Smooth muscle cell (in vitro differentiated cells): ENCODE results near the gene RUNX2. TPM values are rescaled to one million over a fixed set of nuclear protein-coding genes. Genes with fewer than 3 reads are reported as not detected.

ENCODE experiments used
- DNase-seq: peaks from one replicate; lab custom pipeline; 2025; ENCODE audit not compliant: unreplicated experiment; lab: John Stamatoyannopoulos, UW
- H2AFZ ChIP-seq: fragments of 200-600 bp; sonication (generic); 2 replicates; pipeline ENCODE4 v1.6.0; 2016; ENCODE audit warnings: antibody characterized with exemption, low read depth, mild to moderate bottlenecking
- H3F3A ChIP-seq: fragments of 200-600 bp; sonication (generic); 2 replicates; pipeline ENCODE4 v1.6.0; 2017; ENCODE audit warnings: antibody characterized with exemption, low read depth
- H3K27ac ChIP-seq: fragments of 200-600 bp; sonication (generic); 2 replicates; pipeline ENCODE4 v1.5.1; 2016; ENCODE audit warnings: low read depth, mild to moderate bottlenecking
- H3K27me3 ChIP-seq: fragments of 200-600 bp; sonication (generic); 2 replicates; pipeline ENCODE4 v1.6.1; 2016; ENCODE audit warnings: low read depth, mild to moderate bottlenecking
- H3K36me3 ChIP-seq: fragments of 200-600 bp; sonication (generic); 2 replicates; pipeline ENCODE4 v1.5.1; 2016; ENCODE audit warnings: low read depth
- H3K4me1 ChIP-seq: fragments of 200-600 bp; sonication (generic); 2 replicates; pipeline ENCODE4 v1.5.1; 2016; ENCODE audit warnings: low read depth
- H3K4me2 ChIP-seq: fragments of 200-600 bp; sonication (generic); 2 replicates; pipeline ENCODE4 v1.6.0; 2016; ENCODE audit warnings: mild to moderate bottlenecking
- H3K4me3 ChIP-seq: fragments of 200-600 bp; sonication (generic); 2 replicates; pipeline ENCODE4 v1.5.1; 2016; ENCODE audit warnings: mild to moderate bottlenecking
- H3K79me2 ChIP-seq: fragments of 200-600 bp; sonication (generic); 2 replicates; pipeline ENCODE4 v1.6.0; 2016; ENCODE audit warnings: low read depth, mild to moderate bottlenecking
- H3K9ac ChIP-seq: fragments of 200-600 bp; sonication (generic); 2 replicates; pipeline ENCODE4 v1.6.0; 2016; ENCODE audit warnings: low read depth
- H3K9me3 ChIP-seq: fragments of 200-600 bp; sonication (generic); replicated peaks from 2 replicates; pipeline ENCODE4 v1.5.1; 2016; ENCODE audit warnings: low read depth
- H4K20me1 ChIP-seq: fragments of 200-600 bp; sonication (generic); 2 replicates; pipeline ENCODE4 v1.6.0; 2016; ENCODE audit warnings: low read depth
- WGBS: methylation state at CpG from one replicate; pipeline ENCODE4 v1.1.7; 2016; ENCODE audit warnings: low lambda C conversion rate; 5-methylcytosine and 5-hydroxymethylcytosine counted together
- polyA plus RNA-seq: library from polyadenylated mRNA; unstranded; fragments of >200 nt; fragmentation: Nextera tagmentation; extraction: Ambion mirVana; gene quantifications from 2 replicates; pipeline ENCODE4 v1.2.1, GENCODE V29; 2016
- total RNA-seq: library from RNA; depleted of rRNA; stranded (reverse); fragments of >200 nt; gene quantifications from 2 replicates; pipeline ENCODE4 v1.2.3, GENCODE V29; 2014
- TF ChIP-seq, protein P1 (sequence below): fragments of 200-600 bp; sonication (generic); IDR thresholded peaks from 2 replicates; pipeline ENCODE4 v1.5.1; 2017; ENCODE audit warnings: borderline replicate concordance, mild to moderate bottlenecking, antibody characterized with exemption; ENCODE audit not compliant: insufficient read depth, poor library complexity, severe bottlenecking

The RUNX2 gene
- total and polyA plus RNA-seq, 2 experiments from 2014 or later = 12.5 to 16.4 TPM

DNA sequence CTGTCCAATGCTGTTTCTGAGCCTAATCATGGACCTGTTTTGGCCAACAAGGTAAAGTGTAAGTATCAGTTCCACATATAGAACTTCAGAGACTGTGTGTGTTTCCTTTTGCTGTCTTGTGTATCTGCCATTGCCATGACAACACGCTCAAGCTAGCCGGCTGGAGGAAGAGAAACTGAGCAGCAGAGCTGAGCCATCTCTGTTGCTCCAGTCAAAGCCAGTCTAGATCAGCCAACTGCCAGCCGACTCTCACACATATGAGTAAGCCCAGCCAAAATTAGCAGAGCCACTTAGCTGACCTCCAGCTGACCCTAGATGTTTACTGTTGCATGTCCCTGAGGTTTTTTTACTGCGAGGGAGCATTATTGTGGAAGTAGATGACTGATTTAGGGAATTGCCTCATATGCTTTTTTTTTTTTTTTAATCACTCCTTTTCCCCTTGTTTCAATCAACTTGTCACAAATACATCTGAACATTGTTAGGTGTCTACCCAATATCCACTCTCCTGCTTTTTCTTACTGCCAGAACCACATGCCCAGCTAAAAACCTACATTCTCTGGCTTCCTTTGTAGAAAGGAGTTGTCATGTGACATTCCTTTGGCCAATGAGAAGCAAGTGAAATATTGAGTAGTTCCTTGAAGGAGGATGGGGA is 353.9 kb downstream of the RUNX2 start:
- Histone ChIP-seq H4K20me1 (no peaks in the 10 kb centered on the region), H3K4me1 (no peaks in the 10 kb centered on the region), H3K9me3 (no peaks in the 10 kb centered on the region), H3K4me3 (no peak overlapping the region), H3K27me3 (no peaks in the 10 kb centered on the region), H3K9ac (no peak overlapping the region), H3K27ac (no peak overlapping the region), H2AFZ (no peak overlapping the region), H3K79me2 (no peaks in the 10 kb centered on the region), H3K4me2 (no peak overlapping the region), H3K36me3 (no peaks in the 10 kb centered on the region), H3F3A (peaks cover 9% of the 10 kb centered on the region)
- WGBS = 74% methylated on average over 4 of the region's 4 CpGs
- TF ChIP-seq, protein P1, sequence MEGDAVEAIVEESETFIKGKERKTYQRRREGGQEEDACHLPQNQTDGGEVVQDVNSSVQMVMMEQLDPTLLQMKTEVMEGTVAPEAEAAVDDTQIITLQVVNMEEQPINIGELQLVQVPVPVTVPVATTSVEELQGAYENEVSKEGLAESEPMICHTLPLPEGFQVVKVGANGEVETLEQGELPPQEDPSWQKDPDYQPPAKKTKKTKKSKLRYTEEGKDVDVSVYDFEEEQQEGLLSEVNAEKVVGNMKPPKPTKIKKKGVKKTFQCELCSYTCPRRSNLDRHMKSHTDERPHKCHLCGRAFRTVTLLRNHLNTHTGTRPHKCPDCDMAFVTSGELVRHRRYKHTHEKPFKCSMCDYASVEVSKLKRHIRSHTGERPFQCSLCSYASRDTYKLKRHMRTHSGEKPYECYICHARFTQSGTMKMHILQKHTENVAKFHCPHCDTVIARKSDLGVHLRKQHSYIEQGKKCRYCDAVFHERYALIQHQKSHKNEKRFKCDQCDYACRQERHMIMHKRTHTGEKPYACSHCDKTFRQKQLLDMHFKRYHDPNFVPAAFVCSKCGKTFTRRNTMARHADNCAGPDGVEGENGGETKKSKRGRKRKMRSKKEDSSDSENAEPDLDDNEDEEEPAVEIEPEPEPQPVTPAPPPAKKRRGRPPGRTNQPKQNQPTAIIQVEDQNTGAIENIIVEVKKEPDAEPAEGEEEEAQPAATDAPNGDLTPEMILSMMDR = no peak
- DNase-seq = no peak

DNA sequence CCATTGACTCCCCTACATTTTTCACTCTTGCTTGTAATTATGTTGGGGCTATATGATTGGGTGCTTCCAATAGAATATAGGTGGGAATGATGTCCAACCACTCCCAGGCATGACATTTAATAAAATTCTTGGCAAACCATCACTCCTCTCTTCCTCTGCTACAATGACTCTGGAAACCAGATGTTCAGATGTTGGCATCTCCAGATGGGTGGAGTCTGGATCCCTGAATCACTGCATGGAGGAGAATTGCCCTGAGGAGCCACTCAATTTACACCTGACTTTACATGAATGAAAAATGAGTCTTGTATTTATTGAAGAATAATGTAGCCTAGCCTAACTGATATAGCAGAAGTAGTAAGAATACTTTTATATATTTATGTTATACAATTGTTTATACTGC is 356.3 kb downstream of the RUNX2 start:
- no peak overlapping the region for H3K4me2 ChIP-seq
- no peaks in the 10 kb centered on the region for H3K79me2 ChIP-seq
- no peak overlapping the region for H3K4me3 ChIP-seq
- H3K9me3 ChIP-seq = no peaks in the 10 kb centered on the region
- no peak overlapping the region for H2AFZ ChIP-seq
- DNase-seq = no peak
- no peaks in the 10 kb centered on the region for H4K20me1 ChIP-seq
- no peak overlapping the region for H3K27ac ChIP-seq
- H3F3A ChIP-seq = no peaks in the 10 kb centered on the region
- H3K4me1 ChIP-seq = no peaks in the 10 kb centered on the region
- no peaks in the 10 kb centered on the region for H3K27me3 ChIP-seq
- TF ChIP-seq, protein P1 = no peak
- no peaks in the 10 kb centered on the region for H3K36me3 ChIP-seq
- H3K9ac ChIP-seq = no peak overlapping the region

DNA sequence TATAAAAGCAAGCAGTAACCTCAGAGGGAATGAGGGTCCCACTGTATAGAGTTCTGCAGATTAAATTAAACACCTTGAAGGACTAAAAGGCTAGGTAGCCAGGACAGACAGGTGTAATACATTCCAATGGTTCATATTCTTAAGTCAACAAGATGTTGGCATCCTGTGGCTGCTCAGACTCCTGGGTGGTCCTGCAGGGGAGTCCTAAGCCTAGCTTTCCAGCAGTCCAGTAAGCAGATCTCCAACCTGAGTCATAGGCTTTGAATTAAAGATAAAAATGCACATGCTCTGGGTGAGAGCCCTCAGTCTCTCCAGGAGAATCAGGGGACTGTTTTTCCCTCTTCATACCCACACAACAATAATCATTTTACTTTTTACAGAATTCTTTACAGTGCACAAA is 356.9 kb downstream of the RUNX2 start:
- no peak overlapping the region for H2AFZ ChIP-seq
- H3K4me1 ChIP-seq = no peaks in the 10 kb centered on the region
- no peaks in the 10 kb centered on the region for H4K20me1 ChIP-seq
- no peaks in the 10 kb centered on the region for H3K36me3 ChIP-seq
- TF ChIP-seq, protein P1 = no peak
- H3K4me2 ChIP-seq = no peak overlapping the region
- DNase-seq = no peak
- H3K4me3 ChIP-seq = no peak overlapping the region
- no peaks in the 10 kb centered on the region for H3K79me2 ChIP-seq
- H3K9me3 ChIP-seq = no peaks in the 10 kb centered on the region
- H3K27ac ChIP-seq = no peak overlapping the region
- H3K9ac ChIP-seq = no peak overlapping the region
- H3K27me3 ChIP-seq = no peaks in the 10 kb centered on the region
- no peaks in the 10 kb centered on the region for H3F3A ChIP-seq

DNA sequence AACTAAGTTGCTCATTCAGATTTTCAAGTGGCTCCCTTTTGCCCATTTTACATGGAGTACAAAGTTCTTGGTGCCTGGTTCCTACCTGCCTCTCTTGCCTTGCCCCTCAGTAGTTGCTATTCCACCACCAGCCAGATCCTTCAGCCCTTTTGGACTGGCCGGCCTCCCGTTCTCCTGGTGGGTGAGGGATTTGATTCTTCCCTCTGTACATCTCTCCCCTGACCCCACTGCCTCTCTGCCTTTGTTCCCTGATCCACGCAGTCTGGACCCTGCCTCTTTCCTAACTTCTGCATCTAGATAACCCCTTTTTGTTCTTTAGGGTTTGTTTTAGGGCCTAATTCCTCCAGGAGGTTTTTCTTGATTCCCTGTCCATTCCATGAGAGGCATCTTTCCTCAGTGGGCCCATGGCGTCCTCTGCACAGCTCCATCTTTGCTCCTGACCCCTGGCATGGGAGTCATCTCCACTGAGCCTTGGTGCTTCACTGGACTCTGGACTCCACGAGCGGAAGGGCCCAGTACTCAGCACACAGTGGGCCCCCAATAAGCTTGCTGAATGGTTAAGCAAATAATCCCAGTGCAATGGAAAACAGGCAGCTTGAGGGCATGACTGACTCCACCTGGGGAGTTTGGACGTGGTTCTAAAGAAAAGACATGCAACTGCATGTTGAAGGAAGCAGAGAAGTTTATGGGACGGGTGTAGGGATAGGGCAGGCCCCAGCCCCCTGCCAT is 358.9 kb downstream of the RUNX2 start:
- H3K4me2 ChIP-seq = no peak overlapping the region
- no peaks in the 10 kb centered on the region for H3K9me3 ChIP-seq
- no peaks in the 10 kb centered on the region for H3K27me3 ChIP-seq
- no peaks in the 10 kb centered on the region for H3F3A ChIP-seq
- no peaks in the 10 kb centered on the region for H3K79me2 ChIP-seq
- H2AFZ ChIP-seq = no peak overlapping the region
- DNase-seq = no peak
- WGBS = 94% methylated on average over 8 of the region's 8 CpGs
- H3K36me3 ChIP-seq = no peaks in the 10 kb centered on the region
- no peak overlapping the region for H3K27ac ChIP-seq
- TF ChIP-seq, protein P1 = no peak
- H3K4me1 ChIP-seq = no peaks in the 10 kb centered on the region
- H4K20me1 ChIP-seq = no peaks in the 10 kb centered on the region
- no peak overlapping the region for H3K9ac ChIP-seq
- no peak overlapping the region for H3K4me3 ChIP-seq
